GM21619 (cell line): ENCODE data around the gene CDYL.

ENCODE experiments used
- ATAC-seq: cut with Tn5 transposase; IDR thresholded peaks from one replicate; pipeline ENCODE4 v1.9.1; 2021; ENCODE audit not compliant: unreplicated experiment

The CDYL gene

DNA sequence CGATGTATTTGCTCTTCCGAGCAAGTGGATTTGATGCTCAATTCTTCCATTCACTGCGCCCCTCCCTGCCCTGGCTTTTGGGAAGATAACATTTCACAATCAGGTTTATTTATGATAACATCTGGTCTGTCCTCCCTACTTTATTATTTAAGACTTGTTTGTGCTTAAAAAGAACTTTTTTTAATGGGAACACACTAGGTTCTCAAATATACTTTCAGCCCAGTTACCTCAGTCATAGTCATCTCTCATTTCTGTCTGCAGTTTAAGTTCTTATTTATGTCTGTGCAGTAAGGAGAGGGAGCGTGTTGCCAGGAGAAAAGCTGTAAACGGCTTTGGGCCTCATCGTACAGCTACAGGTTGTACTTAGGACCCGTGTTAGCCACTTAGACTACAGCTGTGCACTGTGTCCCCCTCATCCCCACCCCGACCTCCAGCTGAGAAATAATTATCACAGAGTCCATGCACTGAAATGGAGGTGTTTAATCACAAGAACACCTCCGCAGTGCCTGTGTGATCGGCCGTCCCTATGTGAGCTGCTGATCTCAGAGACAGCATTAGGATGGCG lies 128.3 kb downstream of the CDYL start:
- ATAC-seq = no peak

DNA sequence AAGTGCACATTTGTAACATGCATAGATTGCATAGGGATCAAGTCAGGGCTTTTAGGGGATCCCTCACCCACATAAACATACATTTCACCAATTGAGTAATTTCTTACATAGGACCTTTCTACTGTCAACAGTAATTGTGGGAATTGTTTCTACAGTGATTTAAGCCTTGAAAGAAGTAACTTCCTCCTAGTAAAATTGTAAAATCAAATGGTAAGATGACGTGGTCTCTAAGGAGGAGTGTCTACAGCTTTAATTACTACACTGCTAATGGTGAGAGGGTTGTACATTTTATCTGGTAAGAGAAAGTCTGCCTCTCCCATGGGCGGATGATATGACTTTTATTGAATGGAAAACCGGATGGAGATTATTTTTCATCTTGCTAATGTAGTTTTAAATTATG lies 129.6 kb downstream of the CDYL start:
- ATAC-seq = no peak

DNA sequence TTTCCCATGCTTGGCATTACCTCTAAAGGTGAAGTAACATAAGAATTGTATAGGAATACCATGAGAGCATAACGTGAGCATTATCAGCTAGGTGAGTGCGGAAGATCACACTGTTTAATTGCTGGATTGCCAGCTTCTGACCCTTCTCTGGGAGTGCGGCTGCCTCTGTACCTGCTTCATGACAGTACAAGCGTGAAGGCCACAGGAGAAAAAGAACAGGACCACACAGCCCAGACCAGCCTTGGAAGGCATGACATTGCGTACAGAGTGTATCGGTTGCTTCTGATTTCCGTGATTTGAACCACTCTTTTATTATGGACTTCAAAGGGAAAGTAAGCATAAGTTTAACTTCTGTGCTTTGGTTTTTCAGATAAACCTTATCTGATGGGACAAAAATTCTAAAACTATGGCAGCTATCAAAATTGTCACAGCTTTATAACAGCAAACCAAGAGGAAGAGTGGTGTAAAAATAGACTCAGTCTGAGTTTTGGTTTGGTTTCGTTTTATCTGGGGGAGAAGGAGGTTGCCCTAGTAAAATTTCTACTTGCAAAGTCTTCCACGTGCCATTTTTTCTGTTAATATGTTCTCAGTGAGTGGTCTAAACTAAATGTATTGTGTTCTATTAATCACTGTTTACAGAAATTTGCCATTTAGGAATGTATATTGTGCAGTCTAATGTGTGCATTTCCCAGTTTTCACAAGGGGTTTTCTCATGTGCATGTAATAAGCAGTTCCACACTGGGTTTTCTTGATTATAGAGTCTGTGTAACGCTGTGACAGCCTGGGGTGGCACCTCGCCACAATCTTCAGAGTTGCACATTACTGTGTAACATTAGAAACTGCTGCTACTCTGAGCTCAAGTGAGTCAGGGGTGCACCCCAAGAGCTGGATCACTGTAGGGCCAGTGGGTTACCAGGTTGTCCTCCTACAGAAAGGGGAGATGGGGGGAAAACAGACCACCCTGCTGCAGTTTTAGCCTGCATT lies 130.4 kb downstream of the CDYL start:
- ATAC-seq = peak; percentile 50

DNA sequence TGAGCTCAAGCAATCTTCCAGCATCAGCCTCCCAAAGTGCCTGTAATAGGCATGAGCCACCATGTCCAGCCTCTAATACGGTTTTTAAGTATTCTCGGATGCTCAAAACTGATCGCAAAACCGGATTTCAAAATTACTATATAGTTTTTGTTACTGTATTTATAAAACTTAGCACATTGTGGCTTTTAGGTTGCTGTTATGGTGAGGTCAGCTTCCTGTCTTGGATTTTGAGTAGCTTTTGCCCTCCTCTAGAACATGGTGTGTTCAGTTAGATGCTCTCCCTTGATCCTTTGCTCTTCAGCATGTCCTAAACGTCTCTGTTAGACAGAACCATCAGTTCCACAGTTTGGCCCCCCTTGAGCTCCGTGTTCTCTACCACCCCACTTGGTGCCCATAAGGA lies 131.4 kb downstream of the CDYL start:
- ATAC-seq = no peak

DNA sequence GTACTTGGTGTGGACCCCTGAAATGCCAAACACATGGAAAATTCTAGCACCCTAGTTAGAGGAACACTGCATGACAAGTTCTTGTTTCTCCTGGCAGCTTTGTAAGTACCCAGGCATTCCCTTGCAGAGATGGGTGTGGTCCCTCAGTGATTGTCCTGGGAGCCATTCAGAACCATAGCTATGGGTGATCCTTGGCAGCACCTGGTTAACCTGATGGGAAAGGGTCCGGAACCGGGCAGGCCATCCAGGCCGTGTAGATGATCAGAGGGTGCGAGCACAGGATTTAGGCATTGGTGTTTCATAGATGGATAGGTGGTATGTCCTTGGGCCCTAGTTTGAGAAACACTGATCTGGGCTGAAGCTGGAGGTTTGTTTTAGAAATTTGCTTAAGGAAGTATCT lies 131.9 kb downstream of the CDYL start:
- ATAC-seq = no peak

DNA sequence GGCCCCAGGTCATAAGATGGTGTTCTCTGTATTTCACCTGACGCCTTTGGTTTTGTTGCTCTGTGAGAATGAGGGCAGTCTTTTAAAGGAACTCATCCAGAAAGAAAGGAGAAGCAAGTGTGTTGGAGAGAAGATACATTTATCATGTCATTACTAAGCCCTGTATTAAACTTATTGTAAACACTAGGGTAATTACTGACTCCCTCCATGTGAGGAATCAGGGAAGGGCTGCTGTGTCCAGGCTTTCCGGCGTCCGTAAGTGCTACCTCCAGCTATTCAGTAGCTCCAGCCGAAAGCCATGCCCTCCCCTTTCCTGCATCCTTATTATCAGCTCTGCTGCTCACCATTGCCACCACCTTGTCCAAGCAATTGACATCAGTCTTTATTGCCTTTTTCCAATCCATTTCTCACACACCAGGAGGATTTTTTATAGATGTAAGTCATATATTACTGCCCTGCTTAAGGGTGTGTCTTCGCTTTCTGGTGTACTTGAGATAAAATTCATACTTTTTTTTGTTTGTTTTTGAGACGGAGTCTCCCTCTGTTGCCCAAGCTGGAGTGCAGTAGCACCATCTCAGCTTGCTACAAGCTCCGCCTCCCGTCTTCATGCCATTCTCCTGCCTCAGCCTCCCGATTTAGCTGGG lies 133.0 kb downstream of the CDYL start:
- no peak for ATAC-seq

DNA sequence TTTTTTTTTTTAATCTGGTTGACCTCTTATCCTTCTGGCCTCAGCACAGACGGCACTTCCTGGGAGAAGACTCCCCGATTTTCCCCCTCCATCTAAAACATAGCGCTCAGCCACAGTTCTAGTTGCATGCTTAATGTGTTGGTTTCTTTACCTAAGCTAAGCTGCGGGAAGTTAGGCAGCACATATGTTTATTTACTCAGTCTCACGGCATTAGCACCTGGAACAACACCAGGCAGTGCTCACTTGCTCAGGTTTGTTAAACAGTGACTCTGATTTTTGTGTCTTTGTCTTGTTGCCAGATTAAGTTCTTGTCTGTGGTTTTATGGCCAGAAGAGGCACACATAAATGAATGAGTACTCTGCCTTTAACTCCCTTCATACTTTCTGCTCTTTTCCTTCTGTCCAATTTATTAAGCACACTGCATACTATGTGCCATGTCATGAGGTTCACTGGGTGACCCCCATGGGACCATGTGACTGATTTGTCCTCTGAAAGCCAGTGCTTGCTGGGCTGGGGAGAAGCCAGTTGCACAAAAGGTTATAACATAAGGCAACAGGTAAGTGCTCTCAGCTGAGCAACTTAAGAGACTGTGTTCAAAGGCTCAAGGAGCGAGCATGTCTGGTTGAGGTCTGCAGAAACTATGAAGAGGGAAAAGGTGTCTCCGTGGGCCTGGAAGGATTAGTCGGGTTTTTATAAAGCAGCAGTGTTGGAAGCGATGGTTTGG lies 134.0 kb downstream of the CDYL start:
- no peak for ATAC-seq

DNA sequence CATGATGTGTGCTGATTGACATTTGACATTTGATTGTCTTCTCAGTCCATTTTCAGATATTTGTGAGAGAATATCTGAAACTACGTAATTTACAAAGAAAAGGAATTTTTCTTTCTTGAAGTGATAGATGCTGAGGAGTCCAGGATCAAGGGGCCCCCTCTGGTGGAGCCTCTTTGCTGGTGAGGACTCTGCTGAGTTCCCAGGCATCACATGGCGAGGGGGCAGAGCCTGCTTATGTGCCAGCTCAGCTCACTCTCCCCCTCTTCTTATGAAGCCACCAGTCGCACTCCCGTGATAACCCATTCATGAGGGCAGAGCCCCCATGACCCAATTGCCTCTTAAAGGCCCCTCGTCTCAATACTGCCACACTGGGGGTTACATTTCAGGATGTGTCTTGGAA lies 136.4 kb downstream of the CDYL start:
- no peak for ATAC-seq

DNA sequence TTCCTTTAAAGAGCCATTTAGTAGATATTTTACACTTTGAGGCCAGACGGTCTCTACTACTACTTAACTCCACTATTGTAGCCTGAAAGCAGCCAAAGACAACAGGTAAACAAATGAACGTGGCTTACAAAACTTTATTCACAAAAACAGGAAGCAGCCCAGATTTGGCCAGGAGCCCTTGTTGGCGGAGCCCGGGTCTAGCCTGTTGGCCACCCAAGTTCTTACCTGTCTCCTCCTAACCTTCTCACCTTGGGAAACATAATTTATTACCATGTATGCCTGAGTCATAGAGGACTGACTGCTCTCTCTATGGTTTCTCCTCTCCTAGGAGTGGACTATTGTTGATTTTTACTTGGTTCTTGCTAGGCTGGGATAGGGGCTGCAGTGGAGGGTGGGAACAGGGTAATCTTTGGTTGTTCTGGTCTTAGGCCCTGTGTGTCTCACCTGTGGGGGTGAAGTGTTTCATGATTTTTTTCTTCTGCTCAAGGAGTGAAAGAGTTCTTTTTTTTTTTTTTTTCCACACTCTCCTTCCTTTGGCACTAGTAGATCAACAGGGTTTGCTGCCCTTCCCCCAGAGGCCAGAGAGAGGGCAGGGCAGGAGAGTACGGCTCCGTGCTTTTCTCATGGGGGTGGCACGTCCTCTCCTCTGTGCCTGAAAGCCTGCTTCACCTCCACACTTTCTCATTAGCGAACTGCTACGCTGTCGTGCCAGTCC lies 137.7 kb downstream of the CDYL start:
- ATAC-seq = no peak

DNA sequence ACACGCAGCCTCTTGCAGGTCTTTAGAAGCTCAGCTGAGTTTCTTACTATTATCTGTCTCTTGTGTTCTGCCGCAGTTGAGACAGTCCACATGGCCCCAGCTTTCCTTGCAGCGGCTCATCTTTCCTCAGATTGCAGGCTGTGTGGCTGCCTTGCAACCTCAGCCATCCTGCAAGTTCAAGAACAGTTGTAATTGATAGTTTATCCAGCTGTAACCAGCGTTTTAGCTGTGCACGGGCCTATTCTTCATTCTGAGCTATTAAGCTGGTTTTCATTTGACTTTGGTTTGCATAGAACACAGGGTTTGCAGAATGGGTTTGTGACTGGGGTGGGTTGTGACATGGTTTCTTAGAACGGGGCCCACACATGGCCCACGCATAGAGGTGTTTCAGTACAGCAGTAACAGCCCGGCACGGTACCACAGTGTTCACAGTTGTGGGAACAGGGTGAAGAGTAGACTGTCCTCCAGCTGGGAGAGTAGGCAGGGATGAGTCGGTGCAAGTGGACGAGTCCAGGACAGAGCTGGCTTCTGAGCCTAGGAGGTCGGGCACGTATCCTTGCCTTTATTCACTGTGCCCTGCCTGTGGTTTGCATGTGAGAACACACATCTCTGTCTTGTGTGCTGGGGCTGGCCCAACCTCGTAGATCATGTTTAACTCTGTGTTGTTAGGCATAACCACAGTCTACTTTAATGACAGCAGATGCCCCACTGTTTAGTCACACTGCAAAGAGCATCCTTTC lies 138.4 kb downstream of the CDYL start:
- no peak for ATAC-seq

DNA sequence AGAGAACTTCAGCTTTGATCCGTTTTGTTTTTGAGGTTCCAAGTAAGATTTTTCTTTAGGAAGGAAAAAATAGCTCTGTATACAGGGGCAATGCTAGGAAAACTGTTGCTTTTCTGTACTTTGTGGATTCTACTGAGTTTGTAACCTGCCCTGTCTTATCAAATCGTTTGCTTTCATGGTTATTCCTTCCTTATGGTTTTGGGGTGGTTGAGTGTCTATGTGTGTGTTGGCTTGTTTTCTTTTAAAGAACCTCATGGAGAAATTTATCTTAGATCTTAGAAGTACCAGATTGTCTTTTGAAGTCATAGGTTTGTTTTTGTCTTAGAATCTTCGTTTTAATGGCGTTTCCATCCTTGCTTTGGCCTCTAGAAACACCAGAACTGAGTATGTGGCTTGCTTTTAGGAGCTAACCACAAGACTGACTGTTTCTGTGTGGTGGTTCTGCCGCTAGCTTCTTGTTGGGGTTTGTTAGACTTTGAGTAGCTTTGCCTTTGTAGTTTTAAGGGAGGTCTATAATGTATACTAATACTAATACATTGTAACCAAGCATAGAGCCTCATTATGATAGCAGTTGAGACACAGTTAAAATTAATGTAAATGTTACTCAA lies 140.9 kb downstream of the CDYL start:
- no peak for ATAC-seq

DNA sequence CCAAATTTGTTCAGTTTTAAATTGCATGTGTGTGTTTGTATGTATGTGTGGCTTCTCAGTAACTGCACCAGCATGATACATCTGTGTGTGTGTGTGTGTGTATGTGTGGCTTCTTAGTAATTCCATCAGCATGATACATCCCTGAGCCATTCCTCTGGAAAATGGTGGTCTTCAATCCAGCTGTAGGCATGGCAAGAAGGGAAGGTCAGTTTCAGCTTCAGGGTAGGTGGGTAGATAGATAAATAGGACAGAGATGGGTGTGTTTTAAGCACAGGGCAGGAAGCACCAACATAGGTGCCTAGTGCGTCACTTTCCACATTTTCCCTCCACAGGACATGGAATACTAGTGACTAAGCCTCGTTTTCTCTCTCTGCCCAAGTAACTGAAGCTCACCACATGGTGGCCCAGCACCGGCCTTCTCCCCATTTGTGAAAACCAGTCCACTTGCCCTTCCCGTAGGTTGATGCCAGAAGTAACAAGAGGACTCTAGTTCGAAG lies 144.8 kb downstream of the CDYL start:
- no peak for ATAC-seq

DNA sequence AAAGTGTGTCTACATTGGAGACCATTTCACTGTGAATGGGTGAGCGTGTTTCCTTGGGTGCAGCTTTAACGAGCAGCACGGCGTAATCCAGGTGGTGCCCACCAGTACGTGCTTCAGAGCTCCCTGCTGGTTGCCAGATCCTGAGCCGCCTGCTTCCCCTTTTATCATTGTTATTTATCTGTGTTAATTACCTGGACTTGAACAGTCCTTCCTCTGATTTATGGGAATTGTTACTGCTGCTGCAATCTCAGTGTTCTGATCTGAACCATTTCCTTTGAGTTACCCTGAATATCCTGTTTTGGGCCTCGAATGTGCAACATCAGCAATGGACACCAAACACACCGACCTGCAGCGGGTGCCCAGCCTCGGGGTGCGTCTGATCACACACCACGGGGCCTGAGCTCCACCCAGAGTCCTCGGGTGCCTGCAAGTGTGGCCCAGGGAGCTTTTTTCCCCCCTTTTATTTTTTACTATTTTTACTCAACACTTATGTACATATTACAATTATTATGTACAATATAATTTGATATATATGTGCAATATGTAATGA lies 146.4 kb downstream of the CDYL start:
- ATAC-seq = no peak

DNA sequence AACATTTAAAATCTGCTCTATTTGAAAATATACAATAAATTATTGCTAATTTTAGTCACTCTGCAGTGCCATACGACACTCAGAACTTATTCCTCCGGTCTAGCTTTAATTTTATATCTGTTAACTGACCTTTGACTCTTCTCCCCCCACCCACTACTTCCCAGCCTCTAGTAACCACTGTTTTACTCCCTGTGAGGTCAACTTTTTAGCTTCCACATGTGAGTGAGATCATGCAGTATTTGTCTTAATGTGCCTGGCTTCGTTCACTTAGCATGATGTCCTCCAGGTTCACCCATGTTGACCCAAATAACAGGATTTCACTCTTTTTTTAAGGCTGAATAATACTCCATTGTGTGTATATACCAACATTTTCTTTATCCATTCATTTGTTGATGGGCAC lies 146.9 kb downstream of the CDYL start:
- ATAC-seq = no peak

DNA sequence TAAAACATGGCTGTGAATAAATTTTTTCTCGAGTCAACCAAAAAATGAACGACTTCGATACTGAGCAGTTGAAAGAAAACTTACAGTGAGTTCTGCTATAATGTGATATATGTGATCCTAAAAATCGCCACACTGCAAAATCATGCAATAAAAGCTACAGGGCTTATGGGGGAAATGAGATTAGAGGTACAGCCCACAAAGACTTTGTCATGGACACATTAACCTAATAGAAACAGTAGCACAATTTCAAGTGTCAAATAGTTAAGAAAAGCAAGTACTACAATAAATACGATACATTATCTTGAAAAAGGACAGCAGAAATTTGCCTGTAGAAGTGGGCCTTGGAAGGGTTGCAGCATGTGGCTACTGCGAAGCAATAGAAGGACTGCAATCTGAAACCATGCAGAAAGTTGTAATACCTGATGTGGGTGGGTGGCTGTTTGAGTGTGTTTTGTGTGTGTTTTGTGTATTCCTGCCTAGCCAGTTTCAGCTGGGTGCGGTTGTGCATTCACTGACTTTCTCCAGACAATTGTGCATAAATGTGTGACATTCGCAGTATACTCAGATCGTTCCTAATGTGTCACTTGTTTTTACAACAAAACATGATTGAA lies 148.6 kb downstream of the CDYL start:
- ATAC-seq = no peak

DNA sequence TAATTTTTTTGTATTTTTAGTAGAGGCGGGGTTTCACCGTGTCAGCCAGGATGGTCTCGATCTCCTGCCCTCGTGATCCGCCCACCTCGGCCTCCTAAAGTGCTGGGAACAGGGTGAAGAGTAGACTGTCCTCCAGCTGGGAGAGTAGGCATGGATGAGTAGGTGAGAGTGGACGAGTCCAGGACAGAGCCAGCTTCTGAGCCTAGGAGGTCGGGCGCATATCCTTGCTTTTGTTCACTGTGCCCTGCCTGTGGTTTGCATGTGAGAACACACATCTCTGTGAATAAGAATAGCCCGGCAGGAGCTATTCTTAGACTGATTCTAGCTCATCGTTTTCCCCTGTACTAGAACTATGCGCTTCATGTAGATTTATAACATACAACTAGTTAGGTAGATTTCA lies 149.4 kb downstream of the CDYL start:
- ATAC-seq = no peak

DNA sequence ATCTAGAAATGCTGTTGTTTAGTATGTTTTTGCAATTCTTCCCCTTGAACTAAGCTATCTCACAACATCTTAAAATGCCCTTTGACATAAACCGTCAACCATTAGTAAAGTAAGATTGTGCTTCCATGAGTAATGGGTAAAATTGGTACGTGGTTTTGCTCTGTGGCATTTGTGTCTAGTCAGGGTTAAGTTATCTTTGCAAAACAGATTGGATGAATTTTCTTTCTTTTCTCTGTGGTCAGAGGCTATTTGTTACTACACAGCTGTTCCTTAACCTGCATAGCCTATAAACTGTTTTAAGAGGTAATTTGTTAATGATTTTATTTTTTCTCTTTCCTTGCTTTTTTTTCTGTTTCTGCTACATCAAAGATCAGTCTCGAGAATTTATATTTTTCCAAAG lies 152.2 kb downstream of the CDYL start:
- ATAC-seq = no peak

DNA sequence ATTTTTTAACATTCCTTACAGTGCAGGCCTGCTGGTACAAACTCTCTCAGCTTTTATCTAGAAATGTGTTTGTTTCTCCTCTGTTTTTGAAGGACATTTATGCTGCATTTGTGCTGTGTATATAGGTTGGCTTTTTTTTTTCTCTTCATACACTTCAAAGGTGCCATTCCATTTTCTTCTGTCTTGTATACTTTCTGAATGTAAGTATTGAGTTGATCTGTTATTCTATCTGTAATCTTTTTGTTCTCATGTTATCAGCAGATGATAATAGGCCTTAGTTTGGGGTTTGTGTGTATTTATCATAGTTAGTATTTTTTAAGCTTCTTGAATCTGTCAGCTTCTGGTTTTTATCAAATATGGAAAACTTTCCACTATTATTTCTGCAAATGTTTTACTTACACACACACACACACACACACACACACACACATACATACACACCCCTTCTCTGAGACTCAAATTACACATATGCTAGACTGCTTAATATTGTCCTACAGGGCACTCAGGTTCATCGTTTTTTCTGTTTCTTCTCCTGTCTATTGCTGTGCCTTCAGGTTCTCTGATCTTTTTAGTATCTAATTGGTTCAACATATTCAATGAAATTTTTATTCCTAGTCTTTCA lies 153.0 kb downstream of the CDYL start:
- ATAC-seq = no peak
